Type B pancreatic cell (in vitro differentiated cells): ENCODE results near the gene FAM180B. TPM values are rescaled to one million over a fixed set of nuclear protein-coding genes. Genes with fewer than 3 reads are reported as not detected.
A peak's percentile ranks its signal among the peaks of the same experiment; 100 is the strongest.
"Not testable (repeated sequence)": the region's sequence is repeated elsewhere in the genome, so short reads cannot be mapped to it uniquely, and the experiment has no call there.

Experiments
- DNase-seq: peaks from one replicate; pipeline ENCODE4 v3.0.0; 2021; ENCODE audit warnings: mixed read lengths; ENCODE audit not compliant: unreplicated experiment; ENCODE audit errors: extremely low spot score
- H3K27ac Mint-ChIP-seq: 2 replicates; pipeline ENCODE4 v1.8.0; 2021; ENCODE audit warnings: mild to moderate bottlenecking, mixed read lengths
- H3K27me3 Mint-ChIP-seq: 2 replicates; pipeline ENCODE4 v1.8.0; 2021; ENCODE audit warnings: mixed read lengths
- H3K36me3 Mint-ChIP-seq: 2 replicates; pipeline ENCODE4 v1.8.0; 2021; ENCODE audit warnings: mixed read lengths
- H3K4me1 Mint-ChIP-seq: one replicate; pipeline ENCODE4 v1.8.0; 2021; ENCODE audit warnings: mixed read lengths; ENCODE audit not compliant: unreplicated experiment
- H3K4me3 Mint-ChIP-seq: 2 replicates; pipeline ENCODE4 v1.8.0; 2021; ENCODE audit warnings: mild to moderate bottlenecking, mixed read lengths
- H3K9me3 Mint-ChIP-seq: 2 replicates; pipeline ENCODE4 v1.8.0; 2021; ENCODE audit warnings: mixed read lengths
- total RNA-seq: library from RNA; stranded (reverse); gene quantifications from 2 replicates; pipeline ENCODE4 v1.2.1, GENCODE V29; 2021; ENCODE audit warnings: low replicate concordance
- TF ChIP-seq, protein P1 (sequence below): fragments of 200-600 bp; sonication (generic); conservative IDR thresholded peaks from 2 replicates; pipeline ENCODE4 v1.5.0; 2021; ENCODE audit warnings: antibody characterized with exemption, mild to moderate bottlenecking

FAM180B gene
- total RNA-seq, 1 donor from 2014 or later, result 0.43 TPM

DNA sequence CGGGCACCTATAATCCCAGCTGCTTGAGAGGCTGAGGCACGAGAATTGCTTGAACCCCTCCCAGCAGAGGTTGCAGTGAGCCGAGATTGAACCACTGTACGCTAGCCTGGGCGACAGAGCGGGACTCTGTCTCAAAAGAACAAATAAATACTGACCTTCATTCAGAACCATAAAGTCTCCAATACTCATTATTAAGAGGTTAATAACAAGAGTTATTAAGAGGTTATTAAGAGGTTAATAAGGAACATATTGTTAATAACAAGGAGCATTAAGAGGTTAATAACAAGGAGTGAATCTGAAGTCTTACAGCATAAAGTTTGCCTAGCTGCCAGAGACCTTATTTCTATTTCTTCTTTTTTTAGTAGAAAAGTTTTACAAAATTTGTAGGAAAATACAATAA is 41.2 kb upstream of the FAM180B start:
- no peak overlapping the region for H3K27ac Mint-ChIP-seq
- TF ChIP-seq, protein P1, sequence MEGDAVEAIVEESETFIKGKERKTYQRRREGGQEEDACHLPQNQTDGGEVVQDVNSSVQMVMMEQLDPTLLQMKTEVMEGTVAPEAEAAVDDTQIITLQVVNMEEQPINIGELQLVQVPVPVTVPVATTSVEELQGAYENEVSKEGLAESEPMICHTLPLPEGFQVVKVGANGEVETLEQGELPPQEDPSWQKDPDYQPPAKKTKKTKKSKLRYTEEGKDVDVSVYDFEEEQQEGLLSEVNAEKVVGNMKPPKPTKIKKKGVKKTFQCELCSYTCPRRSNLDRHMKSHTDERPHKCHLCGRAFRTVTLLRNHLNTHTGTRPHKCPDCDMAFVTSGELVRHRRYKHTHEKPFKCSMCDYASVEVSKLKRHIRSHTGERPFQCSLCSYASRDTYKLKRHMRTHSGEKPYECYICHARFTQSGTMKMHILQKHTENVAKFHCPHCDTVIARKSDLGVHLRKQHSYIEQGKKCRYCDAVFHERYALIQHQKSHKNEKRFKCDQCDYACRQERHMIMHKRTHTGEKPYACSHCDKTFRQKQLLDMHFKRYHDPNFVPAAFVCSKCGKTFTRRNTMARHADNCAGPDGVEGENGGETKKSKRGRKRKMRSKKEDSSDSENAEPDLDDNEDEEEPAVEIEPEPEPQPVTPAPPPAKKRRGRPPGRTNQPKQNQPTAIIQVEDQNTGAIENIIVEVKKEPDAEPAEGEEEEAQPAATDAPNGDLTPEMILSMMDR, result no peak
- no peak overlapping the region for H3K4me3 Mint-ChIP-seq
- no peaks in the 10 kb centered on the region for H3K9me3 Mint-ChIP-seq
- no peaks in the 10 kb centered on the region for H3K27me3 Mint-ChIP-seq
- H3K4me1 Mint-ChIP-seq, result peaks cover 20% of the 10 kb centered on the region
- peaks cover 15% of the 10 kb centered on the region for H3K36me3 Mint-ChIP-seq
- DNase-seq, result no peak

DNA sequence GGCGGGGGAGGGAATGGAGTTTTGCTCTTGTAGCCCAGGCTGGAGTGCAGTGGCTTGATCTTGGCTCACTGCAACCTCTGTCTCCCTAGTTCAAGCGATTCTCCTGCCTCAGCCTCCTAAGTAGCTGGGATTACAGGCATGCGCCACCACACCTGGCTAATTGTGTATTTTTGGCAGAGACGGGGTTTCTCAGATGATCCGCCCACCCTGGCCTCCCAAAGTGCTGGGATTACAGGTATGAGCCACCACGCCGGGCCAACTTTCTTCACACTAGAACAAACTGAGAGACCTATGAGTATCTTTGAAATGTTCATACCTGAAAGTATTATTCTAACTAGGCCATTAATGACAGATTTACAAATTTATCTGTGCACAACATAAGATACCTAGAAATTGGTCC is 40.2 kb upstream of the FAM180B start:
- H3K4me3 Mint-ChIP-seq, H3K27me3 Mint-ChIP-seq, DNase-seq, H3K9me3 Mint-ChIP-seq, H3K27ac Mint-ChIP-seq: not testable (repeated sequence)
- Mint-ChIP-seq H3K4me1 (peaks cover 18% of the 10 kb centered on the region), H3K36me3 (peaks cover 12% of the 10 kb centered on the region)

DNA sequence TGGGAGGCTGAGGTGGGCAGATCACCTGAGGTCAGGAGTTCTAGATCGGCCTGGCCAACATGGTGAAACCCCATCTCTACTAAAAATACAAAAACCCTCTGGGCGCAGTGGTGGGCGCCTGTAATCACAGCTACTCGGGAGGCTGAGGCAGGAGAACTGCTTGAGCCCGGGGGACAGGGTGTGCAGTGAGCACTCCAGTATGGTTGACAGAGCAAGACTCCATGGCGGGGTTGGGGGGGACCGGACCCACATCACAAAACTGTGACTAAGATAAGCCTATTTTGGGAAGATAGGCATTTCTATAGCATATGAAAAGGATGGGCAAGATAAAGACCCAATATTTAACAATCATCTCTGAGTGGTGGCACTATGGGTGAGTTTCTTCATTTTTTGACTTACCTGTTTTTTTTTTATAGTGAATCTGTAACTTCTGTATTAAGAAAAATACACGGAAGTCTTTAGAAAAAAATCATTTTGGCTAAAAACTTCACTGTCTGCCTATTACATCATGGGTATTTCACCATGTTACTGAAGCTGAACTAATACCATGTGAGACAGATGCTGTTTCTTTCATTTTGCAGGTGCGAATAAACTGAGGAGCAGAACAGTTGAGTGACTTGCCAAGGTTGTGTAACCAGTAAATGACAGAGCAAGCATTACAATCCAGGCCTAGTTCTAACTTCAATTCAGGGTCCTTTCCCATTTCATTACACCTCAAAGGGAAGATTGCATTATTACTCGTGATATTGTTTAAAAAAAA is 36.0 kb upstream of the FAM180B start:
- TF ChIP-seq, protein P1, result no peak
- Mint-ChIP-seq H3K9me3 (no peaks in the 10 kb centered on the region), H3K4me1 (peaks cover 21% of the 10 kb centered on the region), H3K4me3 (peak overlapping the region; percentile 74), H3K36me3 (peaks cover 12% of the 10 kb centered on the region), H3K27me3 (no peaks in the 10 kb centered on the region), H3K27ac (peak overlapping the region; percentile 98)
- no peak for DNase-seq

DNA sequence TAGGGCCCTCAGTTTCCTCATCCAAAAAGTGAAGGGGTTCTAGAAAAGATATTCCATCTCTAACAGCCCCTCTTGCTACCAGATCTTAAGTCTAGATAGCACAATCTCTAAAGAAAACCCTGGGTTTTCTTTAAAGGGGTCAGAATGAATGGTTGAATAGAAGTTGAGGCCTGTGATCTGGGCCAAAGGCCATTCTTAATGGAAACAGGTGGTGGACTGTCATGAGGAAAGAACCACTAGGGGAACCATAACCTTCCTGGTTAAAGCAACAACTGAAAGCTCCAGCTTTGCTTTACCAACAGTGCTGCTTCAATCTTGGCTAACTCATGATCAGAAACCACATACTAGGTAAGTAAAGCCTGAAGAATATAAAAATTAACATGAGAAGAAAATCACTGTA is 35.4 kb upstream of the FAM180B start:
- Mint-ChIP-seq H3K9me3 (no peaks in the 10 kb centered on the region), H3K4me3 (peak overlapping the region; percentile 98), H3K27ac (peak overlapping the region; percentile 98), H3K36me3 (peaks cover 12% of the 10 kb centered on the region), H3K4me1 (peaks cover 21% of the 10 kb centered on the region), H3K27me3 (no peaks in the 10 kb centered on the region)
- TF ChIP-seq, protein P1, result peak; percentile 65
- DNase-seq, result no peak

DNA sequence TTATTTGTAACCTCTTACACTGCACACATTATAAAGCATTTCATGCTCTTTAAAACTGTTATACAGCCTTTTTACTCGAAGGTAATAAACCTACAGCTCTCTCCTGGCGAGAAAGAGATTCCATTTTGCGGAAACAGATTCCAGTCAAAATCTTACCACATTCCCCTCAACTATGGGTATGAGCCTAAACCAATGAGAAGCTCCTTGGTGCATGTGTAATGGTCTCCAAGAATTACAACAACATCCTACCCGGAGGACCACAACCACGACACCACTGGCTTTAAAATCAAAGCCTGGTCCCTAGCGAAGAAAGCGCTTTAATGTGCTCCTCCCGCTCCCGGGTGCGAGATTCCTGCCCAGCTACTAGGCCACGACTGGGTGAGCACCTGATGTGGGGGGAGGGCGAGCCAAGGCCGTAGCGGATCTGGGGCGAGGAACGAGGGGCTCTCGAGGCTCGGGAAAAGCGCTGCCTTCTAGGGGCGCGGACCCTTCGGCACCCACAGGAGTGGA is 34.4 kb upstream of the FAM180B start:
- TF ChIP-seq, protein P1, result no peak
- Mint-ChIP-seq H3K27me3 (no peaks in the 10 kb centered on the region), H3K36me3 (peaks cover 12% of the 10 kb centered on the region), H3K4me1 (peaks cover 21% of the 10 kb centered on the region), H3K4me3 (peak overlapping the region; percentile 98), H3K9me3 (no peaks in the 10 kb centered on the region), H3K27ac (peak overlapping the region; percentile 98)
- no peak for DNase-seq

DNA sequence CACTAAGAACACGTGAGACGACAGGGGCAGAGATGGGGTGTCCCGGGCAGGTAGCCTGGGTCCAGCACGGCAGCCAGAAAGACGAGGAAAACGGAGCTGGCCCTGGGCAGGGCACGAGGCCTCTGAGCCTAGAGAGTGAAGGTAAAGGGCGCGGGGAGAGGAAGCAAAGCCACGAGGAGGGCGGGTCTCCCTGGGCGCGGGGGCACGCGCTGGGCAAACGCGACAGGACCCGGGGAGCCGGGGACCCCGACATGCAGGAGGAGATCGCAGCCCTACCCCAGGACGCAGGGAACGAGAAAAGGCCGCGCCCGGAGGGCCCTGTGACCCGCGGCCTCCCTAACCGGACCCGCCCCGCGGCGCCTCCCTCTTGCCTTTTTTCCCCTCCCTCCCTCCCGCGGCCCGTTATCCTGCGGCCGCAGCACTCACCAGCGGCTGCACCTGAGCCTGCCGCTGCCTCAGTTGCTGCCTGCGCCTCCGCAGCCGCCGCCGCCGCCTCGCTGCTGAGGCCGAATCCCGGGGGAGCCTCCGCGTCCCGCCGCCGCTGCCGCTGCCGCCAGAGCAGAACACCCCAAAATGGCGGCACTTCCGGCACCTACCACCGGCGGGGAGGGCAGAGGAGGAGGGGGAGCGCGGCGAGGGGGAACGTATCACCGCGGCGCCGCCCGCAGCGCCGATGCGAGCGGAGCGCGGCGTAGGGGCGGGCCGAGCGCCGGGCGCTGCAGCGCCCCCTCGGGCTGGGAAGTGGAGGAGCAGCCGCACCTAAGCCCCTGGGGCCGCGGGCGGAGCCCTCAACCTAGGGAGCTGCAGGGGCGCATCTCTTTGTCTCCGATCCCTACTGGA is 33.7 kb upstream of the FAM180B start, which contains the start of gene CELF1:
Gene CELF1, minus strand, starts transcription at position 567 of the 840 bp plus-strand sequence. CDS start 53,609 bp downstream, outside the sequence.
- Mint-ChIP-seq H3K9me3 (no peaks in the 10 kb centered on the region), H3K27me3 (no peaks in the 10 kb centered on the region), H3K27ac (peak within 1 kb of the TSS; percentile 98), H3K4me3 (peak within 1 kb of the TSS; percentile 98), H3K36me3 (peaks cover 12% of the 10 kb centered on the region), H3K4me1 (peaks cover 21% of the 10 kb centered on the region)
- peak; percentile 95 for DNase-seq
- TF ChIP-seq, protein P1, result peak; percentile 95
